ENCODE results near the gene ATRN.

ATRN gene

DNA sequence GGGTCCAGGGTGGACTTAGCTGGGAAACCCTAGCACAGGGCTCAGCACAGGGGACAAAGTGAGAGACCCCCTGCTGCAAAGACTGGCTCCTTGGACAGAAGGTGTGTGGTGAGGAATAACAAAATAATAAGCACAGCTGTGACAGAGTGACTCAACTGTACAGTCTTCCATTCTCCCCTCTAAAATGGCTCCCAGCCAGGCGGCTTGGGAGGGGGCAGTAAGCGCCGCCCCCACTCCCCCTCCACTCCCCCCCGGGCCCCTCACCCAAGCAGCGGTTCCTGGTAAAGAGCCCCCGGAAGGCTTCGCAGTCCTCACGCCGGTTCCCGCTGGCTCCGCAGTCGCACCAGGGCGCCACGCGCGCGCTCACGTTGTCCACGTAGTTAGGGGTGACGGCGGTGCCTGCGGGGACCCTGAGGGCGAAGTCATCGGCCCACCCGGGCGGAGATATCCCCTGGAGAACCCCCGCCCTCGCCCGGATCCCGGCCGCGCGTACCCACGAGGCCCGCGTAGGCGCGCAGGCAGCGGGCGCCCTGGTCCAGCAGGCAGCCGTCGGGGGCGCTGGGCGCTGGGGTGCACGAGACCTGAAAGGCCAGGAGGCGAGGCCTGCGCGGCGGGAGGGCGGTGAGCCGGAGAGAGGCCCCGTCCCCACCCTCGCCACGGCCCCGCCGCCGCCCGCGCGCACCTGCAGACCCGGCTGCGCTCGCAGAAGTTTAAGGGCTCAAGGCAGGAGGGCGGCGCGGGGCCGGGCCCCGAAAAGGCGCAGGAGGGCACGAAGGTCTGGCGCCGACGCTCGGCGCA, 189.6 kb downstream of the ATRN start:
- no peak for DNase-seq

- DNase-seq: no peak
Observed at GRCh38 chr20:3661060-3661813, 190.4 kb downstream of the ATRN start.

GRCh38 chr20:3661814-3662665, 191.2 kb downstream of the ATRN start:
- no peak for DNase-seq

DNA sequence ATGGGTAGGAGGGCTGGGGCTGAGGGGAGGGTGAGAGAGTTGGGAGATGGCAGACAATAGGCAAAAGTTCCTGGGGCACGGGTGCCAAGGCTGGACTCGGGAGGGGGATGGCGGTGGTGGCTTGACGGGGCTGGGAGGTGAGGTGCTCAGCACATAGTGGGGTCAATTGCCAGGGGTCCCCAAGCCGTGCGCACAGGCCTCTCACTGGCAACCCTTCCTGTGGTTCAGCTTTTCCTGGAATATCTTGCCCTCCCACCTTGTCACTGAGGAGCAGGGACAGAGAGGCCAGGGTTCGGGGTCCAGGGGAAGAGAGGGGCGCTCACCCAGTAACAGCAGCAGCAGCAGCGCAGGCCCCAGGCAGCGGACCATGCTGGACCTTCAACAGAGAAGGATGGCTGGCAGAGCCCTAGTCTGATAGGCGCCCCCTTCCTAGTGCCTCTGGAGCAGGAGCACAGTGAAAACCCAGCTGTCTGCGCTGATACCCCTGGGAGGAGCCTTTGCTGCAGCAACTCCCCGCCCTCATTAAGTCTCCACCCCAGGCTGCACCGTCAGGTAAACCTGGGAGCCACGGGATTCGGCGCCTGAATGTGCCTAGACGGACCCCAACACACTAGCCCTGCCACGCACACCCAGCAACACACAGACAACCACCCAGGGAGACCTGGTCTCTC, 192.3 kb downstream of the ATRN start, which contains the start of gene GFRA4:
Gene GFRA4 (minus strand): TSS at position 369 of the 671 bp plus-strand sequence. CDS start 0 bp downstream, at position 369.
- DNase-seq: no peak

DNA sequence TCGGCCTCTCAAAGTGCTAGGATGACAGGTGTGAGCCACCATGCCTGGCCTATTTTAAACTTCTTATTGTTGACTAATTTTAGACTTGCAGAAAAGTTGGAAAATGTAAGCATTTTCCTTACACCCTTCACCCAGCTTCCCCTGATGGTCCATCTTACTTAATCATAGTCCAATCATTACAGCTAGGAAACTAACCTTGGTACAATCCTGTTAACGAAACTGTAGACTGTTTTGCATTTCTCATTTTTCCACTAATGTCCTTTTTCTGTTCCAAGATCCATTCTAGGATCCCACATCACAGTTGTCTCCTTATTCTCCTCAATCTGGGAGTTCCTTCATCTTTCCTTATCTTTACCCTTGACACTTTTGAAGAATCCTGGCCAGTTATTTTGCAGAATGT, 193.0 kb downstream of the ATRN start:
- no peak for DNase-seq

GRCh38 chr20:3667434-3668037, 196.7 kb downstream of the ATRN start:
- DNase-seq: no peak

DNA sequence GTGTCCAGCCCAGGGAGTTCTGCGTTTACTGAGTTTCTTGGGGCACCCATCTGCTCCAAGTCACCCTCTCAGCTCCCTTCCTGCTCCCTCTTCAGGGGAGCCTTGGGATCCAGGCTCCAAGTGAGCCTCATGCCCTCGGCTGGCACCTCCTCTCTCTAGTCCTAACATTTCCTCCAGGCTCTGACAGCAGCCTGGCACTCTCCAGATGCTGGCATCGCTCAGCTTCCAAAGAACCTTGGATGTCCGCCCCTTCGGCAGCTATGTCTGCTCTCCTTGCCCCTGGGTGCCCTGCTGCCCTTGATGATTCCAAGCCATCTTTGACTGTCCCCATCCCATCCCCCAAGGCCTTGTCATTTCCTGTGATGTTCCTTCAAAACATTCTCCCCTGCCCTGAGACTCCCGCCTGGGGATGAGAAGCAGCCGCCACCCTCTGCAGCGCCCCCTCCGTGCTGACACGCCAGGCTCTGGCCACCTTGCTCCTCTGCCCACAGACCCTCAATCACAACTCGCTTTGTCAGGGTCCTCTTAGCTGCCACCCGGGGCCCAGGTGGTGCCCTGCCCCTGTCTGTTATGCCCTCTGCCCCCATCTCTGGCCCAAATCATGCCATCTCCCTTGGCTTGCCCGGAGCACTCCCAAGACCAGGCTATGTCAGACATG, 199.0 kb downstream of the ATRN start:
- DNase-seq: no peak

- no peak for DNase-seq
Observed at GRCh38 chr20:3670511-3670910, 199.7 kb downstream of the ATRN start.

- DNase-seq: no peak
Observed at GRCh38 chr20:3670945-3671344, 200.1 kb downstream of the ATRN start.

GRCh38 chr20:3671986-3672546, 201.2 kb downstream of the ATRN start:
- no peak for DNase-seq

DNA sequence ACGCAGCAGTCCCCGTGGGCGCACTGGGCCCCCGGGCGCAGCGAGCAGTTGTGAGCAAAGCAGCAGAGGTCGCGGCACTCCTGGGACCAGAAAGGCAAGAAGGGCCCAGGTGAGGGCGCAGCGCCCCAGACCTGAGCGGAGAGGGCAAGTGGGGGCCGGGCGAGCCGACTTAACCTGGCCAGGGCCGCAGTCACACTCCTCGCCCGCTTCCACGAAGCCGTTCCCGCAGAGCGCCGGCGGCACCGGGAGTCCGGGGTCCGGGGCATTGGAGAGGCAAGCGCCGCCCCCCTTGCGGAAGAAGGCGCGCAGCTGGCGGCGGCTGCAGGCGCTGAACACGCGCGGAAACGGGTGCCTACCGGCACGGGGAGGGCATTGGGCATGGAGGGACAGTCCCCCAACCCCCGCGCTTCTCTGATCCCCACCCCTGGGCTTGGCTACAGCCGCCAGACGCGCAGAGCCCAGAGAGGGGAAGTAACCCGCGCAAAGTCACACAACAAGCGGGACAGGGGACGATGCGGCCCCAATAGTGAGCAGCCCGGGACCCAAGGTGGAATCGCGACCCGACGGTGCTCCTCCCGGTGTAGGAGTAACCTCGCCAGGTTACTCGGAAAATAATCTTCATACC, 201.8 kb downstream of the ATRN start:
- DNase-seq: no peak

GRCh38 chr20:3673221-3674070, 202.6 kb downstream of the ATRN start:
- no peak for DNase-seq

DNA sequence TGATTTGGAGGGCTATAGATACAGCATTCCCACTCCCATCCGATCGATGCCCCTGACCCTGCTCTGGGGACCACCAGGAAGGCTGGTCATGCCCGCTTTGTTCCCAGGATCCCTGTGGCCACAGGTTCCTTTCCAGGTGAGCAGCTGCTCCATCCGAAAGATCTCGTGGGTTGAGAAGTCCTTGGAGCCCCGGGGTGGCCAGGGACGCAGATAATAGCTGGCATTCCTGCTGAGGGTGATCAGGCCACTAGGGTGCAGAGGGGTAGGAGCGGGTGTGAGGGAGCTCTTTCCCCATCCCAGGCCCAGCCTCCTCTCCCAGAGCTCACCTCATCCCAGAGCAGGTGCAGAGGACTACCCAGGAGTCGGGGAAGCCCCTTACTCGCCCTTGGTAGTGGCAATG, 203.6 kb downstream of the ATRN start:
- DNase-seq: no peak

DNA sequence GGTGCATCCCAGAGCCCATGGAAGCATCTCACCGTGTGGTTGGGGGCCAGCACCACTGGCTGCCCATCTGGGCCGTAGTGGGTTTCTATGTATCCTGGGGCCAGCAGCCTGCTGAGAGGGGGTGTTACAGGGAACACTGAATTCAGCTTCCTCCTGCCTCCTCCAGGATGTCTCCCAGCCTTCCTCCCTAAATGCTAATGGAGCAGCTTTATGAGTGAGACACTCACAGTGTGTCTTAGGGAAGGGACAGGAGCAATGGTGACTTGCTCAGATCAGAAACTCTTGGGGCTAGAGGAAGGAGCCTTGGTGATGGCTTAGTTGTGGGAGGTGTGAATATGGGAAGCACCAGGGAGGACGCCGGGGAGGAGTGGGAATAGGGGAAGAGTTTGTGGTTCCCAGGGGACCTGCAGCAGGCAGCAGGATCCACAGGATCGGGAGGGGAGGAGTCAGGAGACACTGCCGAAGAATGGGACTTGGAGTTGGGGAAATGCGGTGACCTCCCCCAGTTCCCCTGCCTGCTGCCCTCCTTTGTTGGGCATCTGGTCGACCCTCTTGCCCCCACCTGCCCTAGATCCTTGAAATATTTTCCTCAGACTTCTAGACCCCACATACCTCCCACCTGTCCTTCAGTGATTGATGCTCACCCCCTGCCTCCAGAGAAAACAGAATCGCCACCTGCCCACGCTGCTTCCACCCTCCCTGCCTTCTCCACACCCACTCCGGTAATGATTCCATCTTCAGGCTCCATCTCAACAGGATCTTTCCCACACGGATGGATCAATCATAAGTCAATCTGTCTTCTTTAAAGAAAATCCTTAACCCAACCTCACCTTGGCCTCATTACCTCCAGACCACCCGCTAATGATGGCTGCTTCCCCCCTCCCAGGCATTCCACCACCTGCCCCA, 204.4 kb downstream of the ATRN start:
- DNase-seq: no peak

DNA sequence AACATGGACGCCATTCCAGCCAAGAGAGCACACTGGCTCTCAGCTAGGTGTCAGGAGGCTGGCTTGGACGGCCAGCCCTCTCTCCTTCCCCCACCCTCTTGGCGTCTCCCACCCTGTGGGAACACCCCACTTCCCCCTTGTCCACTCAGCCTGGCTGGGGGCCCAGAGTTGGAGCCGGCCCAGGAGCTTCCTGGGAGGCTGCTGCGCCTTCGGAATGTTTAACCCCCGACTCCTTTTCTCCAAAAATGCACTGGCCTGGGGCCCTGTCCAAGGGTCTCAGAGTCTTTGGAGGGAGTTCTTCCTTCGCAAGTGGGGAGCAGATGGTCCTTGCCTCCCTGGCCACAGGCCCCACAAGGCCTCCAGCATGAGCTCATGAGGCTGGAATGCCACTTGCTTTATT, 206.9 kb downstream of the ATRN start:
- DNase-seq: no peak

GRCh38 chr20:3678198-3678597, 207.4 kb downstream of the ATRN start:
- no peak for DNase-seq

DNA sequence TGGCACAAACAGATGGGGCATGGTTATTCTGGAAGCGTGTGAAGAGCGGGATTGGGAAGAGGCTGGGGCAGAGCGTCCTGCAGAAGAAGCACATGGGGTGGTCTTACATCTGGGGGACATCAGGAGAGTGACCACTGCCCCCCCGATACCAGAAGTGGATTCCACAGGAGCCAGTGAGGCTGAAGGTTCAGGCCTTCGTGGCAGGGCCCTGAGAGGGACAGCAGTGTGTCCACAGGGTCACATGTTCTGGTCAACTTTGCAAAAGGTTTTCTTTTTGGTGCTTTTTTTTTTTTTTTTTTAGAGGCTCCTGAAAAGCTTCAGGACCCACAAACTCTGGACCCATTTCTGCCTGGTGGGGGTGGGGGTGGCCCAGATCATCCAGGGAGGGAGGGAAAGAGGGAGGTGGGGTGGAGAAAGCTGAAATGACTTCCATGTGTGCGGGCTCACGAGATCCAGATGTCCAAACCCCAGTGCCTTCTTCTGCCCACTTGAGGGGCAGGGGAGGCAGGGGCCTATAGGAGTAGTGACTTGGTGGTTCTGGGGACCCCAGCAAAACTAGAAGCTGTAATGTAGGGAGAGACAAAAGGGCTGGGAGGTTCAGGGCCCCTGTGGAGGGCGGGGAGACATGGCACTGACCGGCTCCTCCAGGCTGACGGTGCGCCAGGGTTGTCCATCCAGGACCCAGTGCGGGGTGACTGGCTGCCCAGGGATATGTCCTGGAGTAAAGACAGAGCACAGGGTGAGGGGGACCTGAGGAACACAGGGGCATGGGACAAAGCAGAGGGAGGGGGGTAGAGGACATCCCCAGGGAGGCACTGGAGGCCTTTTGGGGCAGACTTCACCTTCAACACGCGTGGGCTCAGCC, 208.3 kb downstream of the ATRN start:
- DNase-seq: no peak
